HG03575 (cell line): ENCODE data around the gene TMEM9.
A peak's percentile ranks its signal among the peaks of the same experiment; 100 is the strongest.

Experiments used
- ATAC-seq: cut with Tn5 transposase; IDR thresholded peaks from one replicate; pipeline ENCODE4 v1.9.1; 2021; ENCODE audit not compliant: unreplicated experiment, insufficient number of reproducible peaks, low FRiP score; ENCODE audit errors: extremely low read depth

The TMEM9 gene

GRCh38 chr1:201154389-201155165 lies at the start of gene TMEM9:
Gene TMEM9 (minus strand): TSS chr1:201154474. CDS start chr1:201153923, 551 bp downstream.
- ATAC-seq: peak; percentile 77

- ATAC-seq: no peak
These were observed 44.3 kb upstream of the TMEM9 start for GRCh38 chr1:201198598-201198997.

- no peak for ATAC-seq
These were observed 39.8 kb upstream of the TMEM9 start for GRCh38 chr1:201194046-201194445.

DNA sequence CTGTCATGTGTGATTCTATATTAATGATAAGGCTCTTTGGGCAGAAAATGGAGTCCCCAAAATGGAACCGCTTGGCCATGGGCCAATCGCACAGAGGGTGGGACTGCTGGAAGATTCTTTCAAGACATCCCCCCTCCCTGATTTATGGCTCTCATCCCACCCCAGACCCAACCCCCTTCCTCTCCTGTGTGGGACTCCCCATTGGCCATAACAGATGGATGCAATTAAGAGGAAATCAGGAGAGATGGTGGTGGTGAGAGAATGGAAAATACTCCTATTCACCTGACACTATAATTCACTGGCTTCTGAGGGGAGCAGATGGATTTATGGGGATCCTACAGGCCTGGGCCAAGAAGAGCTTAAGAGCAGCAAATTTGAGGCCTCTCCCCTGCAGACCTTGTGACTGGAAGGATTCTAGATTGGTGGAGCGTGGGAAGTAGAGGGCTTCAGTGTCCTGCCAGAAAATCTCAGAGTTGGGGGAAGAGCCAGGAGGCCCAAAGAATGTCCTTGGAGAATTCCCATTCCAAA lies 38.1 kb upstream of the TMEM9 start:
- ATAC-seq: no peak

DNA sequence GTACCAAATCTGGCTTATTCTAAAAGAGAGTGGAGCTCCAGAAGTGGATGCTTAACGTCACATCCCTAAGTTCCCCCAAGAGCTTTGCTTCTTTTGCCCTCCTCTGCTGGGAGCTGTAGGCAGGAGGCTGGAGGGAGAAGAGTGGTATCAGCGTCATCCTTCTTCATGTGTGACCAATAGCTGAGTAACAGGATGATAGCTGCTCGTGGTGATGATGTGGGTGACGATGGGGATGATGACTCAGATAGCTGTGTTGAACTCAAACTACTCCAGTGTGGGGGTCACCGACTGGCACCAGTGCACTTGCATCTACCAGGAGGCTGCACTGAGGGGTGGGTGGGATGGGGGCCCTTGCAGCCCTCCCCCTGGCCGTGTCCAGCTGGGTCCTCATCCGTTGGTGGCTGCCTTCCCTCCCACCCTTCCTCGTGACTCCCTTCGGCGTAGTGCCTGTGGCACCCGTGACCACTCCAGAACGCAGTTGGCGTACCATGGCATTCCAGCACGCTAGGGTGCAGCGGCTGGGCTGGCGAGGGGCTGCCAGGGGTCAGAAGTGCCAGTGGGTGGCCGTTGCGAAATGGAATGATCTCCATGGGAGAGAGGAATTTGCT lies 37.5 kb upstream of the TMEM9 start:
- no peak for ATAC-seq

GRCh38 chr1:201190624-201191051 lies 36.4 kb upstream of the TMEM9 start, which contains the start of gene IGFN1:
Gene IGFN1 (plus strand): TSS chr1:201190824. CDS start chr1:201193294, 2,470 bp downstream.
- ATAC-seq: no peak

- ATAC-seq: no peak
These were observed 35.7 kb upstream of the TMEM9 start for GRCh38 chr1:201190005-201190404.

DNA sequence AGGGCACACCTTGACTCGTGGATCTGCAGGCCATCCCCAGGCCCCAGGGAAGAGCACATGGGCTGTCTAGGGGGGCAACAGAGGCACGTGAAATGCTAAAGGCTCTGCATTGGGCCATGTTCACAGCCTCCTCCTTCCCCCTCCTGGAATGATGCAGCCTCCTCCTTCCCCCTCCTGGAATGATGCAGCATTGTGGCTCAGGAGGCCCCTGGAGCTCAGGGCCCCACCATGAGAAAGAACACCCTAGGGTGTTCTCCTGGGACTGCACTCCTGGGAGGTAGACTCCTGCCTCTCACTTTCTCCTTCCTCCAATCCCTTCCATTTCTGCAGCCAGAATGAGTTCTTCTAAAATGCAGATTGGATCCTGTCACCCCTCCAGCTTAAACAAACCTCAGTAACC lies 34.8 kb upstream of the TMEM9 start:
- ATAC-seq: no peak

DNA sequence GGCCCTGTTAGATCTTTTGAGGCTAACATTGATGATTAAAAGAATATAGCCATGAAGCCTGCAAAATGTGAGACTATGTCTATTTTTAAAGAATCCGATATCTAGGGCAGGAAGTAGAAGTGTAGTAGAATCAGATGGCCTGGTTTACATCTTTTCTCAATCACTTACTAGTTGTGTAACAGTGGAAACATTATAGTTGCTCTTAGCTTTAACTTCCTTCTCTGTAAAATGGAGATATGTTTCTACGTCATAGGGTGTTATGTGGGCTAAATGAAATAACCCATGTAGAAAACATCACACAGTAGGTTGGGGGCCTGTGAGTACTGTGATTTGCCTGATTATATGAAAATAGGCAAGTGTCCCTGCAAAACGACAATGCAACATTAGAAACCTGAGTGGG lies 31.9 kb upstream of the TMEM9 start:
- no peak for ATAC-seq

- ATAC-seq: no peak
These were observed 31.4 kb upstream of the TMEM9 start for GRCh38 chr1:201185527-201186128.

- no peak for ATAC-seq
These were observed 30.8 kb upstream of the TMEM9 start for GRCh38 chr1:201185123-201185453.

- no peak for ATAC-seq
These were observed 30.2 kb upstream of the TMEM9 start for GRCh38 chr1:201184307-201185122.

DNA sequence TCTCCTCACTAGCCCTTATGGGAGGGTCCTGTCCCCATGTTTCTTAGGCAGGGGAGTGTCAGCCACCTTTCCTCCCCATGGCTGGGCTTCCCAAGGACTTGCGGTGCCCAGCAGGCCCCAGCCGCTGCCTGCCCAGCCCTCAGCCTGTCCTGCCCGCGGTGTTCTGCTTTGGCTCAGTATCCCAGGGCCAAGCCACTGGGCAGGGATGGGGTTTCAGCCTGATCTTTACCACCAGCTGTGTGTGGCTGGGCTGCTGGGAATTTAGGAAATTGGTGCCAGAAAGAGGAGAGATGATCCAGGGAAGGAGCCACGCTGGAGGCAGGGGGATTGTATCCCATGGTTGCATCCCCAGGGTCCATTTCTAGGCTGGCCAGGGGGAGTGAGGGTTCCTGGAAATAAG lies 29.5 kb upstream of the TMEM9 start:
- no peak for ATAC-seq

DNA sequence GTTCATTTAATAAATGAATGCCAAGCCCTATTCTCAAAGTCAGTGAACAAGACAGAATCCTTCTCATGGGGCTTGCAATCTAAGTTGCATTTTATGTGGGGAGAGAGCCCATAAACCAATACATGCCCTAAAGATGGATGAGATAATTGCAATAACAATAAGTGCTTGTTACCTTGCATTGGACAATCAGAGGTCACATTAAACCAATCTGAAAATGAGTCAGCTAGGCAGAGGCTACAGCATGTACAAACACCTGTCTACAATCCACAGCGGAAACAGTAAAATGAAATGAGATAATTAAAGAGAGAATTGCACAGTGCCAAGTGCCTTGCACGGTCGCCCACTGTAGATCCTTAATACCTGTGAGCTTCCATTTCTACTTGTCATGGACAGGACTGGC lies 28.9 kb upstream of the TMEM9 start:
- ATAC-seq: no peak

GRCh38 chr1:201181726-201182125 lies 27.5 kb upstream of the TMEM9 start:
- no peak for ATAC-seq

DNA sequence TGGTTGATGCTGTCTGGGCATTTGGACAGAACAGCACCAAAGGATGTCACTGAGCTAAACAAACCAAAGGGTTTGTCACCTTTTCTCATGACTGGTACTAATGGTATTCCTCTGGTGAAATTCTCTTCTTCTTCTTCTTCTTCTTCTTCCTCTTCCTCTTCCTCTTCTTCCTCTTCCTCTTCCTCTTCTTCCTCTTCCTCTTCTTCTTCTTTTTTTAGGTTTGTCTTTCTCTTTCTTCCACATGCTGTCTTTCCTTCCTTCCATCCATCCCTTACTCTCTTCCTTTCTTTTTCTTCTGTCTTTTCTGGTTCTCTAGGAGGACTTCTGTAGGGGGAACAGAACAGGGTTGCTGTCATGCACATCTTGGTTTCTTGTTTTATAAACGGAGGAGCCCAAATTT lies 27.0 kb upstream of the TMEM9 start:
- no peak for ATAC-seq

- no peak for ATAC-seq
These were observed 26.6 kb upstream of the TMEM9 start for GRCh38 chr1:201180901-201181300.

DNA sequence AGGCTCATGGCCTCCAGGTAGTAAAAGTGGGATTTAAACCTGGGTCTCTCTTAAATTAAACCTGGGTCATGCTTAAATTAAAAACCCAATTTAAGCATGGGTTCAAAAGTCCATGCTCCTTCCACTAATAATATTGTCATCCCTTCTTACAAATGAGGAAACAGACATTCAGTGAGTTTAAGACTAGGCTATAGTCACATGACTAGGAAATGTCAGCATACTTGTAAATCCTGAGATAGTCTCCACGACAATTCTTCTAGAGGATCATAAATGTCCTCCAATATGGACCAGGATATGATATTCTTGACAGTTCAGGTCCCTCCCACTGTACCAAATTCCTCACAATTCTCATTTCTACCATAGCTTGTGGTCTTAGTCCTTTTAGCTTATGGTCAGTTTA lies 25.9 kb upstream of the TMEM9 start:
- no peak for ATAC-seq

DNA sequence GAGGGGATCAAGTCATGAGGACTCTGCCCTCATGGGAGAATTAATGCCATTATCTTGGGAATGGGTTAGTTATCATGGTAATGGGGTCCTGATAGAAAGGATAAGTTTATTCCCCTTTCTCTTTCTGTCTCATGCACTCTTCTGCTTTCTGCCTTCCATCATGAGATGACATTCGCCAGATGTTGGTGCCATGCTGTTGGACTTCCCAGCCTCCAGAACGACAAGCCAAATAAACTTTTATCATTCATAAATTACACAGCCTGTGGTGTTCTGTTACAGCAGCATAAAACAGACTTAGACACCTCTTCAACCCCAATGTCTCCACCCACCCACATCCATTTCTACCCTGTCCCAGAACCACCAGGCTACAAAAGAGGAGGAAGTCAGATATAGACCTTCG lies 24.4 kb upstream of the TMEM9 start:
- no peak for ATAC-seq
